SU-DHL-6 (cell line): Measurements from ENCODE around the gene PPP1R13B.

ENCODE experiments used
- H2AFZ ChIP-seq: fragments of 200-600 bp; sonication (generic); 2 replicates; pipeline ENCODE4 v1.6.1; 2014; ENCODE audit warnings: low read depth, mild to moderate bottlenecking, moderate library complexity, mixed read lengths, antibody characterized with exemption, low read length; ENCODE audit not compliant: severe bottlenecking
- H3F3A ChIP-seq: fragments of 200-600 bp; shearing (Covaris generic); 2 replicates; pipeline ENCODE4 v1.6.0; 2016; ENCODE audit warnings: antibody characterized with exemption, mild to moderate bottlenecking; ENCODE audit not compliant: insufficient read depth
- H3K27ac ChIP-seq: fragments of 200-600 bp; sonication (generic); 2 replicates; pipeline ENCODE4 v1.5.1; 2016; ENCODE audit warnings: low read depth, mild to moderate bottlenecking, low read length, moderate library complexity, mixed read lengths
- H3K27me3 ChIP-seq: fragments of 200-600 bp; sonication (generic), shearing (Covaris generic); 2 replicates; pipeline ENCODE4 v1.6.0; 2014; ENCODE audit warnings: mild to moderate bottlenecking, low read length
- H3K36me3 ChIP-seq: fragments of 200-600 bp; sonication (generic); 2 replicates; pipeline ENCODE4 v1.6.1; 2014; ENCODE audit warnings: mild to moderate bottlenecking, low read length, mixed read lengths
- H3K4me2 ChIP-seq: fragments of 300-600, 200-600 bp; shearing (Covaris generic), sonication (generic); 2 replicates; pipeline ENCODE4 v1.6.0; 2014; ENCODE audit warnings: low read length, low read depth, mild to moderate bottlenecking; ENCODE audit not compliant: poor library complexity, severe bottlenecking
- H3K4me3 ChIP-seq: fragments of 200-600 bp; sonication (generic); 2 replicates; pipeline ENCODE4 v1.5.1; 2014; ENCODE audit warnings: antibody characterized with exemption, low read length, mild to moderate bottlenecking, mixed read lengths; ENCODE audit not compliant: insufficient read depth, poor library complexity, severe bottlenecking
- H3K79me2 ChIP-seq: fragments of 200-600 bp; sonication (generic); 2 replicates; pipeline ENCODE4 v1.6.1; 2014; ENCODE audit warnings: mild to moderate bottlenecking, low read length, moderate library complexity; ENCODE audit not compliant: insufficient read depth
- H3K9ac ChIP-seq: fragments of 200-600 bp; sonication (generic); 2 replicates; pipeline ENCODE4 v1.7.0; 2014; ENCODE audit warnings: mild to moderate bottlenecking, low read length
- H3K9me2 ChIP-seq: fragments of 200-600 bp; sonication (generic); replicated peaks from 2 replicates; pipeline ENCODE4 v1.6.1; 2014; ENCODE audit warnings: low read length; ENCODE audit not compliant: insufficient read depth
- H3K9me3 ChIP-seq: fragments of 200-600 bp; sonication (generic); 2 replicates; pipeline ENCODE4 v1.6.1; 2014; ENCODE audit warnings: low read length, mixed read lengths; ENCODE audit not compliant: insufficient read depth
- H4K20me1 ChIP-seq: fragments of 200-600 bp; sonication (generic); 2 replicates; pipeline ENCODE4 v1.6.1; 2014; ENCODE audit warnings: low read depth, mild to moderate bottlenecking, antibody characterized with exemption, low read length, moderate library complexity, mixed read lengths
- EZH2phosphoT487 ChIP-seq: fragments of 200-600 bp; sonication (generic), shearing (Covaris generic); conservative IDR thresholded peaks from 2 replicates; pipeline ENCODE4 v1.6.1; 2018; ENCODE audit warnings: mild to moderate bottlenecking, antibody characterized with exemption, low read length, moderate library complexity, mixed read lengths
- TF ChIP-seq, protein P1 (sequence below): fragments of 200-600 bp; sonication (generic); IDR thresholded peaks from one replicate; pipeline ENCODE4 v1.5.1; 2017; ENCODE audit warnings: antibody characterized with exemption, mild to moderate bottlenecking, low read length, moderate library complexity; ENCODE audit not compliant: insufficient read depth, poor library complexity, severe bottlenecking

The PPP1R13B gene

DNA sequence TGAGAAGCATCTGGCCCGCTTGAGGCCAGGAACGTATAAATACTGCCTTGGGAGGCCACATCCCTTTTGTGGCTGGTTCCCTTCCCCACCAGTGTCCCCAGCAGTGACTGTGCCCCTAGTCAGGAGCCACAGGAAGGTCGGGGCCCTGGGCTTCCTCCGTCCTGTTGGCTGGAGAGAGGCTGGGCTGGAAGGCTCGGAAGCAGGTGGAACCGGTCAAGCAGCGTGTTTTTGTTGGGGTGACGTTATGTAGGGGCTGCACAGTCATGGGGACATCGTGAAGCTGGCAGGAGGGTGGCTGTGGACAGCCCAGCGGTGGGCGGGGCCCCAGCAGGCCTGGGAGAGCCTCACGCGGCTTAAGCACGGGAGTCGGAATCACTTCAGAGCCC, 142.3 kb downstream of the PPP1R13B start:
- TF ChIP-seq EZH2phosphoT487, result no peak
- TF ChIP-seq, protein P1, sequence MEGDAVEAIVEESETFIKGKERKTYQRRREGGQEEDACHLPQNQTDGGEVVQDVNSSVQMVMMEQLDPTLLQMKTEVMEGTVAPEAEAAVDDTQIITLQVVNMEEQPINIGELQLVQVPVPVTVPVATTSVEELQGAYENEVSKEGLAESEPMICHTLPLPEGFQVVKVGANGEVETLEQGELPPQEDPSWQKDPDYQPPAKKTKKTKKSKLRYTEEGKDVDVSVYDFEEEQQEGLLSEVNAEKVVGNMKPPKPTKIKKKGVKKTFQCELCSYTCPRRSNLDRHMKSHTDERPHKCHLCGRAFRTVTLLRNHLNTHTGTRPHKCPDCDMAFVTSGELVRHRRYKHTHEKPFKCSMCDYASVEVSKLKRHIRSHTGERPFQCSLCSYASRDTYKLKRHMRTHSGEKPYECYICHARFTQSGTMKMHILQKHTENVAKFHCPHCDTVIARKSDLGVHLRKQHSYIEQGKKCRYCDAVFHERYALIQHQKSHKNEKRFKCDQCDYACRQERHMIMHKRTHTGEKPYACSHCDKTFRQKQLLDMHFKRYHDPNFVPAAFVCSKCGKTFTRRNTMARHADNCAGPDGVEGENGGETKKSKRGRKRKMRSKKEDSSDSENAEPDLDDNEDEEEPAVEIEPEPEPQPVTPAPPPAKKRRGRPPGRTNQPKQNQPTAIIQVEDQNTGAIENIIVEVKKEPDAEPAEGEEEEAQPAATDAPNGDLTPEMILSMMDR, result no peak
- peaks cover 23% of the 10 kb centered on the region for H3F3A ChIP-seq
- no peaks in the 10 kb centered on the region for H3K9me2 ChIP-seq
- H3K9me3 ChIP-seq, result no peaks in the 10 kb centered on the region
- H3K27ac ChIP-seq, result no peak overlapping the region
- no peak overlapping the region for H3K4me2 ChIP-seq
- no peaks in the 10 kb centered on the region; the same call in 1 of the 2 replicates for H3K79me2 ChIP-seq
- H3K36me3 ChIP-seq, result no peaks in the 10 kb centered on the region
- no peaks in the 10 kb centered on the region for H3K27me3 ChIP-seq
- H4K20me1 ChIP-seq, result no peaks in the 10 kb centered on the region
- no peak overlapping the region for H3K9ac ChIP-seq
- H2AFZ ChIP-seq, result no peak overlapping the region
- H3K4me3 ChIP-seq, result no peak overlapping the region

DNA sequence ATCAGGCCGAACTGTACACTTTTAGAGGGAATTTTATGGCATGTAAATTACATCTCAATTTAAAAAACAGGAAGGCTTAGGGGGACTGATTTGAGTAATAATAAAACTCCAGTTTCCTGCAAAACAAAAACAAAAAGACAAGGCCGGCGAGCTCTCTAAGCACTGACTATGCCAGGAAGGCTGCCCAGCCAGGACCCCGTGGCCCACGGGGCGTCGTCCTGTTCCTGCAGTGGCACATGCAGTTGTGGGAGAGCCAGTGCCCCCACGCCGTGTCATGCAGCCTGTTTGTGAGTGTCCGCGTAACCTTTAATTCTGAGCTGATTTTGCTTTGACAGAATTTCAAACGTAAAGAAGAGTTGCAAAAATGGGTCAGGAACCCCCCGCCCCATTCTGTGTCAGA, 142.7 kb downstream of the PPP1R13B start:
- no peaks in the 10 kb centered on the region for H3K9me2 ChIP-seq
- H3K36me3 ChIP-seq, result no peaks in the 10 kb centered on the region
- H3K27me3 ChIP-seq, result no peaks in the 10 kb centered on the region
- H3K27ac ChIP-seq, result no peak overlapping the region
- H3K4me3 ChIP-seq, result no peak overlapping the region
- no peaks in the 10 kb centered on the region for H3K9me3 ChIP-seq
- no peak for TF ChIP-seq EZH2phosphoT487
- H2AFZ ChIP-seq, result no peak overlapping the region
- no peaks in the 10 kb centered on the region; the same call in 1 of the 2 replicates for H3K79me2 ChIP-seq
- H3F3A ChIP-seq, result peaks cover 24% of the 10 kb centered on the region
- no peak overlapping the region for H3K4me2 ChIP-seq
- H3K9ac ChIP-seq, result no peak overlapping the region
- no peaks in the 10 kb centered on the region for H4K20me1 ChIP-seq

DNA sequence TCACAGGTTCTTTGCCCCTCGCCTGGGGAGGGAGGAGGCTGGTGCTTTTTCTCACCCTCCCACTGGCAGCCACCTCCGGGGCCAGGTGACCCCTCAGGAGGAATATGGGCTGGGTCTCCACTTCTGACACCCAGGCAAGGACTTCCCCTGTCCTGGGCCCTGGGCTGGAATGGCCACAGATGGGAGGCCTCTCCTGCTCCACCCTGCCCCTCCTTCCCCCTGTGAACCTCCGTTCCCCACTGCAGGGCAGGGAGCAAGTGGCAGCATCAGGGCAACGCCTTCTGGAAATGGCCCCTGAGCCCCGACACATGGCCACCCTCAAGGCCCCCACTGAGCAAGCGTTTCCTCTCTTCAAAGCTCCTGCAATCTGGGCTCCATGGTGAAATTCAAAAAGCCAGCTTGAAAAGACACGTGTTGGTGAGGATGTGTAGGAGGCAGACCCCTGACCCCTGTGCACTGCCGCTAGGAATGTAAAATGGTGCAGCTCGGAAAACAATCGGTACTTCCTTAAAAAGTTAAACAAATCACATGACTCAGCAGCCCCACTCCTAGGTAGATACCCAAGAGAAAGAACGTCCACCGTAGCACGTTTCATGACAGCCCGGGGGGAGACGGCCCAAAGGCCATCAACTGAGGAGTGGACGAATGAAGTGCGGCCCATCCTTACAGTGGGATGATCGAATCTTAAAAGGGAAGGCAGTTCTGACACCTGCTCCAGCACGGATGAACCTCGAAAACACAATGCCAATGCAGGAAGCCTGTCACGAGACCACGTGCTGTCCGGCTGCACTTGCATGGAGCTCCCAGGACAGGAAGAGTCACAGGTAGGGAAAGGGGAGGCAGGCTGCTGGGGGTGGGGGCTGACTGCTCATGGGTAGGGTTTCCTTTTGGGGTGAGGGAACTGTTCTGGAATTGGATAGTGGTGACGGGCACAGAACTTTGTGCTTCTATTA, 143.7 kb downstream of the PPP1R13B start:
- TF ChIP-seq, protein P1, result no peak
- no peak for TF ChIP-seq EZH2phosphoT487
- H3F3A ChIP-seq, result peaks cover 33% of the 10 kb centered on the region
- no peaks in the 10 kb centered on the region for H3K27me3 ChIP-seq
- no peaks in the 10 kb centered on the region for H4K20me1 ChIP-seq
- no peak overlapping the region for H3K9ac ChIP-seq
- H2AFZ ChIP-seq, result no peak overlapping the region
- H3K27ac ChIP-seq, result no peak overlapping the region
- H3K4me3 ChIP-seq, result no peak overlapping the region
- H3K9me3 ChIP-seq, result no peaks in the 10 kb centered on the region
- no peaks in the 10 kb centered on the region for H3K36me3 ChIP-seq
- no peaks in the 10 kb centered on the region for H3K9me2 ChIP-seq
- H3K79me2 ChIP-seq, result no peaks in the 10 kb centered on the region
- H3K4me2 ChIP-seq, result no peak overlapping the region
